MCF 10A (cell line): ENCODE results near the gene GALNT1. TPM values are rescaled to one million over a fixed set of nuclear protein-coding genes. Genes with fewer than 3 reads are reported as not detected.

Source experiments
- BruUV-seq: library from RNA; stranded (reverse); fragments of 400-500 nt; replicated peaks from 2 replicates; lab custom pipeline; 2021; lab: Mats Ljungman, UMichigan
- CTCF ChIA-PET: fragments of 300-600 bp; sonication (Branson Sonifier 250); formaldehyde crosslinking; extraction: SDS; loops from one replicate; lab custom pipeline; 2021; ENCODE audit warnings: antibody characterized with exemption, inconsistent platforms; lab: Yijun Ruan, JAX
- POLR2A ChIA-PET: fragments of 300-600, 350-650 bp; sonication (Branson Sonifier 250); formaldehyde crosslinking; extraction: SDS; loops from one replicate; lab custom pipeline; 2020; ENCODE audit warnings: antibody characterized with exemption, inconsistent platforms; lab: Yijun Ruan, JAX
- DNase-seq: peaks from one replicate; pipeline ENCODE4 v3.0.0-alpha.2; 2018; ENCODE audit not compliant: unreplicated experiment
- H3K27ac Mint-ChIP-seq: one replicate; pipeline ENCODE4 v1.8.0; 2022; ENCODE audit warnings: mild to moderate bottlenecking, low read depth, mixed read lengths; ENCODE audit not compliant: unreplicated experiment
- H3K27me3 Mint-ChIP-seq: one replicate; pipeline ENCODE4 v1.8.0; 2022; ENCODE audit warnings: mixed read lengths; ENCODE audit not compliant: insufficient read depth, unreplicated experiment
- H3K36me3 Mint-ChIP-seq: one replicate; pipeline ENCODE4 v1.8.0; 2022; ENCODE audit warnings: mild to moderate bottlenecking, moderate library complexity, mixed read lengths; ENCODE audit not compliant: insufficient read depth, unreplicated experiment
- H3K4me1 Mint-ChIP-seq: one replicate; pipeline ENCODE4 v1.8.0; 2022; ENCODE audit warnings: mixed read lengths; ENCODE audit not compliant: insufficient read depth, unreplicated experiment
- H3K4me3 Mint-ChIP-seq: one replicate; pipeline ENCODE4 v1.8.0; 2022; ENCODE audit warnings: mild to moderate bottlenecking, moderate library complexity, mixed read lengths; ENCODE audit not compliant: unreplicated experiment
- H3K9me3 Mint-ChIP-seq: one replicate; pipeline ENCODE4 v1.8.0; 2022; ENCODE audit warnings: mixed read lengths; ENCODE audit not compliant: unreplicated experiment
- intact Hi-C: fragments of 100-400 bp; cut with micrococcal nuclease; formaldehyde crosslinking; loops from 2 replicates; pipeline ENCODE4 v1.14.1; 2022
- total RNA-seq: library from RNA; stranded (reverse); gene quantifications from 2 replicates; pipeline ENCODE4 v1.2.3, GENCODE V29; 2022
- TF ChIP-seq, protein P1 (sequence below): fragments of 200-600 bp; IDR thresholded peaks from one replicate; pipeline ENCODE4 v1.8.0; 2022; ENCODE audit warnings: antibody characterized with exemption, mild to moderate bottlenecking; ENCODE audit not compliant: unreplicated experiment

Gene GALNT1
- total RNA-seq, 1 experiment from 2014 or later: 71.0 TPM

GRCh38 chr18:35585608-35586007 is 4.1 kb downstream of the GALNT1 start:
- TF ChIP-seq, protein P1, sequence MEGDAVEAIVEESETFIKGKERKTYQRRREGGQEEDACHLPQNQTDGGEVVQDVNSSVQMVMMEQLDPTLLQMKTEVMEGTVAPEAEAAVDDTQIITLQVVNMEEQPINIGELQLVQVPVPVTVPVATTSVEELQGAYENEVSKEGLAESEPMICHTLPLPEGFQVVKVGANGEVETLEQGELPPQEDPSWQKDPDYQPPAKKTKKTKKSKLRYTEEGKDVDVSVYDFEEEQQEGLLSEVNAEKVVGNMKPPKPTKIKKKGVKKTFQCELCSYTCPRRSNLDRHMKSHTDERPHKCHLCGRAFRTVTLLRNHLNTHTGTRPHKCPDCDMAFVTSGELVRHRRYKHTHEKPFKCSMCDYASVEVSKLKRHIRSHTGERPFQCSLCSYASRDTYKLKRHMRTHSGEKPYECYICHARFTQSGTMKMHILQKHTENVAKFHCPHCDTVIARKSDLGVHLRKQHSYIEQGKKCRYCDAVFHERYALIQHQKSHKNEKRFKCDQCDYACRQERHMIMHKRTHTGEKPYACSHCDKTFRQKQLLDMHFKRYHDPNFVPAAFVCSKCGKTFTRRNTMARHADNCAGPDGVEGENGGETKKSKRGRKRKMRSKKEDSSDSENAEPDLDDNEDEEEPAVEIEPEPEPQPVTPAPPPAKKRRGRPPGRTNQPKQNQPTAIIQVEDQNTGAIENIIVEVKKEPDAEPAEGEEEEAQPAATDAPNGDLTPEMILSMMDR: no peak
- Mint-ChIP-seq H3K9me3 (peaks cover 34% of the 10 kb centered on the region), H3K4me3 (no peak overlapping the region), H3K27me3 (no peaks in the 10 kb centered on the region), H3K36me3 (peaks cover 13% of the 10 kb centered on the region), H3K27ac (no peak overlapping the region), H3K4me1 (peaks cover 23% of the 10 kb centered on the region)
- ChIA-PET CTCF (no interaction called here), POLR2A (interaction anchor here (0.7 to 1.2 kb wide), 2 partner anchors 89 to 91 kb away, joined by 3 to 4 read pairs; no protein-coding TSS in a partner anchor)
- no TSS peak for BruUV-seq
- intact Hi-C loops: loop anchor here (10.0 kb wide), 1 partner anchor 349 kb away; no protein-coding TSS in a partner anchor
- DNase-seq: no peak

DNA sequence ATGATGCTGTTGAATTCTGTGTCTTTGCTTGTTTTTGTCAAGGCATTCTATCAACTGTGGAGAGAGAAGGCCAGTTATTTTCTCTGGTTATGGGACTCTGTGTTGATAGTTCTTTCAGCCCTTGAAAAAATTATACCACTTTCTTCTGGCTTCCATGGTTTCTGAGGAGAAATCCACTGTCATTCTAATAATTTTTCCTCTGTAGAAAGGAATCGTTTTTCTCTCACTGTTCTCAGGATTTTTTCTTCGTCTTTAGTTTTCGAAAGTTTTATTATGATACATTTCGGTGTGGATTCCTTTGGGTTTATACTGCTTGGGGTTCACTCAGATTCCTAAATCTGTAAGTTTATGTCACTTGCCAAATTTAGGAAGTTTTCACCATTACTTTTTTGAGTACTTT is 6.6 kb downstream of the GALNT1 start:
- DNase-seq: no peak
- TF ChIP-seq, protein P1: no peak
- ChIA-PET CTCF (interaction anchor here (0.9 kb wide), 1 partner anchor 178 kb away, joined by 3 read pairs; no protein-coding TSS in a partner anchor), POLR2A (no interaction called here)
- intact Hi-C loops: loop anchor here (10.0 kb wide), 1 partner anchor 347 kb away; no protein-coding TSS in a partner anchor
- Mint-ChIP-seq H3K4me3 (no peak overlapping the region), H3K9me3 (peaks cover 34% of the 10 kb centered on the region), H3K36me3 (peaks cover 13% of the 10 kb centered on the region), H3K27ac (no peak overlapping the region), H3K4me1 (peaks cover 13% of the 10 kb centered on the region), H3K27me3 (no peaks in the 10 kb centered on the region)
- no TSS peak for BruUV-seq

DNA sequence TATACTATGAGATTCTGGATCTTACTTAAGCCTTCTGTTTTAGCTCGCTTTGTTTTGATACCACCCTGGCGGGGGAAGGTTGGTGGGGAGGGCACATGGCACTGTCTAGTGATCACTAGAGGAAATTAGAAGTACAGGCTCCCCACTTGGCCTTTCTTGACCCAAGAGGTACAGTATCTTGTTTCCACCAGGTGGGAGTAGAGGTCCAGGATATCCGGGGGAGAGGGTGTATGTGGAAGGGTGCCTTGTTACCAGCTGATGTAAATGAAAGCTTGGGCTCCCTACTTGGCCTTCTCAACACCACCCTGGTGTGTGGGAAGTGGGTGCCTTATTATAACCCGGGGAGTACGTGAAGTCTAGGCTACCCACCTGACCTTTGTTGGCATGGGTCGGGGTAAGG is 7.5 kb downstream of the GALNT1 start:
- H3K4me3 Mint-ChIP-seq: no peak overlapping the region
- BruUV-seq: no TSS peak
- TF ChIP-seq, protein P1: no peak
- H3K9me3 Mint-ChIP-seq: peaks cover 32% of the 10 kb centered on the region
- POLR2A ChIA-PET: no interaction called here
- CTCF ChIA-PET: interaction anchor here (0.7 to 0.9 kb wide), 2 partner anchors 28 to 179 kb away, joined by 3 read pairs; no protein-coding TSS in a partner anchor
- H3K27me3 Mint-ChIP-seq: no peaks in the 10 kb centered on the region
- H3K36me3 Mint-ChIP-seq: peaks cover 6% of the 10 kb centered on the region
- H3K27ac Mint-ChIP-seq: no peak overlapping the region
- DNase-seq: no peak
- H3K4me1 Mint-ChIP-seq: peaks cover 6% of the 10 kb centered on the region
- intact Hi-C loops: loop anchor here (10.0 kb wide), 1 partner anchor 346 kb away; no protein-coding TSS in a partner anchor

GRCh38 chr18:35589546-35589945 is 8.0 kb downstream of the GALNT1 start:
- no peak for DNase-seq
- Mint-ChIP-seq H3K4me1 (peaks cover 7% of the 10 kb centered on the region), H3K27me3 (no peaks in the 10 kb centered on the region), H3K36me3 (peaks cover under 1% of the 10 kb centered on the region), H3K4me3 (no peak overlapping the region), H3K9me3 (peaks cover 27% of the 10 kb centered on the region), H3K27ac (no peak overlapping the region)
- BruUV-seq: no TSS peak
- intact Hi-C loops: loop anchor here (10.0 kb wide), 1 partner anchor 345 kb away; no protein-coding TSS in a partner anchor
- TF ChIP-seq, protein P1: no peak
- ChIA-PET POLR2A (interaction anchor here (0.6 kb wide), 1 partner anchor 16 kb away, joined by 4 read pairs; no protein-coding TSS in a partner anchor), CTCF (interaction anchor here (0.7 kb wide), 1 partner anchor 27 kb away, joined by 3 read pairs; no protein-coding TSS in a partner anchor)
